Memory B cell (primary cell): ENCODE results near the gene LYRM4.

ENCODE experiments used
- ATAC-seq: fragments of 150-1000 bp; cut with Tn5 transposase; 2 replicates; pipeline ENCODE4 v1.10.0; 2021; ENCODE audit warnings: low read depth, mild to moderate bottlenecking, moderate library complexity
- DNase-seq, 2 donors: peaks; one replicate each; pipeline ENCODE4 v3.0.0; 2022; ENCODE audit warnings: low spot score in 2 of 2
- H3K27ac Mint-ChIP-seq: one replicate; pipeline ENCODE4 v1.8.0; 2022; ENCODE audit warnings: mild to moderate bottlenecking, moderate library complexity, mixed read lengths
- H3K27me3 Mint-ChIP-seq: one replicate; pipeline ENCODE4 v1.8.0; 2022; ENCODE audit warnings: mixed read lengths
- H3K36me3 Mint-ChIP-seq: one replicate; pipeline ENCODE4 v1.8.0; 2022; ENCODE audit warnings: mild to moderate bottlenecking, mixed read lengths
- H3K4me1 Mint-ChIP-seq: one replicate; pipeline ENCODE4 v1.8.0; 2022; ENCODE audit warnings: mixed read lengths
- H3K4me3 Mint-ChIP-seq: one replicate; pipeline ENCODE4 v1.8.0; 2022; ENCODE audit warnings: mild to moderate bottlenecking, moderate library complexity, mixed read lengths
- H3K9me3 Mint-ChIP-seq: one replicate; pipeline ENCODE4 v1.8.0; 2022; ENCODE audit warnings: mixed read lengths

Gene LYRM4

DNA sequence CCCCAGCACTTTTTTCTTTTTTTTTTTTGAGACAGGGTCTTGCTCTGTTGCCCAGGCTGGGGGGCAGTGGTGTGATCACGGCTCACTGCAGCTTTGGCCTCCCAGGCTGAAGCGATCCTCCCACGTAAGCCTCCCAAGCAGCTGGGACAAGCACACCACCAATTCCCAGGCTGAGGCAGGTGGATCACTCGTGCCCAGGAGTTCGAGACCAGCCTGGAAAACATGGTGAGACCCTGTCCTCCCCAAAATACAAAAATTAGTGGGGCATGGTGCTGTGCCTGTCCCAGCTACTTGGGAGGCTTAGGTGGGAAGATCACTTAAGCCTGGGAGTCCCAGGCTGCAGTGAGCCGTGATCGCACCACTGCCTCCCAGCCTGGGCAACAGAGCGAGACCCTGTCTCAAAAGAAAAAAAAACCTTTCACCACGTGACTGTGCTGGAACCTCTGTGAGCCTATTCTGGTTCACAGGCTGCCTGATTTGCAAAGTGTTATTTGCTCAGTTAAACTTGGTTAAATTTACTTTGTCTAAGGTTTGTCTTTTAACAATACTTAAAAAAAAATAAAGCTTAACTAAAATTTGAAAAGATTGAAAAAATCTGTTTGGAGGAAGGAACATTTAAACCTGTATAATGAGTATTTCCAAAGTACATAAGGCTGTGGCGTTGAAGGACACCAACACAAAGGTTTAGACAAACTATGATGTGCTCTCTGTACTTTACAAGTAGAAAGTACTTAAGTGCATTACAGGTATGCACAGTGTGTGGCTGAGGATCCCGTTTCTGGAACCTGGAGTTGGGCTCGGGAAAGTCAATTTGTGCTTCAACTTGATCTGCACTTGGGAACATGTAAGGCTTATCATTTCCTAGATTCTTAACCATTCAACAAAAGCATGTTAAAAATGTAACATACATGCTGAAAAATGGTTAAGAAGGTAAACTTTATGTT is 120.7 kb downstream of the LYRM4 start:
- ATAC-seq (peak; percentile 74), DNase-seq (no peak)
- no peaks in the 10 kb centered on the region for H3K36me3 Mint-ChIP-seq
- H3K27me3 Mint-ChIP-seq, result no peaks in the 10 kb centered on the region
- peak overlapping the region; percentile 81 for H3K27ac Mint-ChIP-seq
- no peaks in the 10 kb centered on the region for H3K9me3 Mint-ChIP-seq
- peaks cover 12% of the 10 kb centered on the region for H3K4me1 Mint-ChIP-seq
- H3K4me3 Mint-ChIP-seq, result peak overlapping the region; percentile 82

GRCh38 chr6:5138995-5139827 is 121.5 kb downstream of the LYRM4 start:
- Mint-ChIP-seq H3K36me3 (no peaks in the 10 kb centered on the region), H3K27me3 (no peaks in the 10 kb centered on the region), H3K4me3 (no peak overlapping the region), H3K4me1 (peaks cover 12% of the 10 kb centered on the region), H3K9me3 (no peaks in the 10 kb centered on the region), H3K27ac (peak overlapping the region; percentile 15)
- ATAC-seq, result no peak
- no peak for DNase-seq

DNA sequence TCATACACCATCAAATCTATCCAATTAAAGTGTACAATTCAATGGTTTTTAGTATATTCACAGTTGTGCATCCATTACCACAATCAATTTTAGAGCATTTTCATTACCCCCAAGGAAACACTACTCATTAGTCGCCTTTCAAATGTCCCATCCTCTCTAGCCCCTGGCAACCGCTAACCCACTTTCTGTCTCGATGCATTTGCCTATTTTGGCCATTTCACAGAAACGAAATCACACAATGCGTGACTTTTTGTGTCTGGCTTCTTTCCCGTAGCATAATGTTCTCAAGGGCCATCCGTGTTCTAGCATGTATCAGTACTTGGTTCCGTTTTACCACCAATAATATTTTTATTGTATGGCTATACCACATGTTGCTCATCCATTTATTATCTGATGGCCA is 123.9 kb downstream of the LYRM4 start:
- Mint-ChIP-seq H3K9me3 (no peaks in the 10 kb centered on the region), H3K4me3 (no peak overlapping the region), H3K36me3 (no peaks in the 10 kb centered on the region), H3K27me3 (no peaks in the 10 kb centered on the region), H3K4me1 (peaks cover 21% of the 10 kb centered on the region), H3K27ac (no peak overlapping the region)
- DNase-seq (no peak), ATAC-seq (no peak)

- H3K36me3 Mint-ChIP-seq, result no peaks in the 10 kb centered on the region
- H3K4me1 Mint-ChIP-seq, result peaks cover 16% of the 10 kb centered on the region
- no peaks in the 10 kb centered on the region for H3K27me3 Mint-ChIP-seq
- no peak overlapping the region for H3K4me3 Mint-ChIP-seq
- peak; percentile 45 for ATAC-seq
- peak in 1 of 2 donors; percentile 42 for DNase-seq
- no peaks in the 10 kb centered on the region for H3K9me3 Mint-ChIP-seq
- no peak overlapping the region for H3K27ac Mint-ChIP-seq
Observed at GRCh38 chr6:5135788-5136376, 124.9 kb downstream of the LYRM4 start.

DNA sequence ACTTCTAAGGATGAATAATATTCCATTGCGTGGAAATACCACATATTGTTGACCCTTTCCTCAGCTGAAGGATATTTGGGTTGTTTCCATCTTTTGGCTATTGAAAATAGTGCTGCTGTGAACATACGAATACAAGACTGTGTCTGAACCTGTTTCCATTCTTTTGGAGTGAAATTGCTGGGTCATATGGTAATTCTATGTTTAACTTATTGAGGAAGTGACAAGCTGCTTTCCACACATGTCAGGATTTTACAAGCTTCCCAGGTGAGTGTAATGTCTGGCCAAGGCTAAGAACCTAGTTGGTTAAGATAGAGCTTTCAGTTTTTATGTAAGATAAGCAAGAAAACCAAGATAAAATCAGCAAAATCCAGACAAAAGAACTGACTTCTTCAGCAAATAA is 126.8 kb downstream of the LYRM4 start:
- Mint-ChIP-seq H3K27ac (no peak overlapping the region), H3K36me3 (peaks cover 2% of the 10 kb centered on the region), H3K4me3 (no peak overlapping the region), H3K9me3 (no peaks in the 10 kb centered on the region), H3K27me3 (no peaks in the 10 kb centered on the region), H3K4me1 (peaks cover 16% of the 10 kb centered on the region)
- ATAC-seq (no peak), DNase-seq (no peak)

- DNase-seq (peak; percentile 31 to 35), ATAC-seq (peak; percentile 94)
- Mint-ChIP-seq H3K27ac (peak overlapping the region; percentile 77), H3K36me3 (peaks cover 2% of the 10 kb centered on the region), H3K4me1 (peaks cover 22% of the 10 kb centered on the region), H3K4me3 (peak overlapping the region; percentile 79), H3K9me3 (no peaks in the 10 kb centered on the region), H3K27me3 (no peaks in the 10 kb centered on the region)
Observed at GRCh38 chr6:5132731-5133130, 128.0 kb downstream of the LYRM4 start.

- no peaks in the 10 kb centered on the region for H3K9me3 Mint-ChIP-seq
- peak overlapping the region; percentile 64 for H3K27ac Mint-ChIP-seq
- DNase-seq (no peak), ATAC-seq (no peak)
- H3K27me3 Mint-ChIP-seq, result no peaks in the 10 kb centered on the region
- peaks cover 18% of the 10 kb centered on the region for H3K4me1 Mint-ChIP-seq
- no peak overlapping the region for H3K4me3 Mint-ChIP-seq
- peaks cover 2% of the 10 kb centered on the region for H3K36me3 Mint-ChIP-seq
Observed at GRCh38 chr6:5130135-5130866, 130.4 kb downstream of the LYRM4 start.

GRCh38 chr6:5128351-5128750 is 132.4 kb downstream of the LYRM4 start:
- H3K36me3 Mint-ChIP-seq, result peaks cover 2% of the 10 kb centered on the region
- peaks cover 13% of the 10 kb centered on the region for H3K4me1 Mint-ChIP-seq
- no peaks in the 10 kb centered on the region for H3K9me3 Mint-ChIP-seq
- peak overlapping the region; percentile 21 for H3K27ac Mint-ChIP-seq
- H3K27me3 Mint-ChIP-seq, result no peaks in the 10 kb centered on the region
- no peak for DNase-seq
- H3K4me3 Mint-ChIP-seq, result no peak overlapping the region
- ATAC-seq, result no peak

GRCh38 chr6:5127106-5127687 is 133.6 kb downstream of the LYRM4 start:
- Mint-ChIP-seq H3K4me1 (peaks cover 9% of the 10 kb centered on the region), H3K27me3 (no peaks in the 10 kb centered on the region), H3K4me3 (no peak overlapping the region), H3K27ac (no peak overlapping the region), H3K36me3 (peaks cover 4% of the 10 kb centered on the region), H3K9me3 (no peaks in the 10 kb centered on the region)
- no peak for DNase-seq
- no peak for ATAC-seq

DNA sequence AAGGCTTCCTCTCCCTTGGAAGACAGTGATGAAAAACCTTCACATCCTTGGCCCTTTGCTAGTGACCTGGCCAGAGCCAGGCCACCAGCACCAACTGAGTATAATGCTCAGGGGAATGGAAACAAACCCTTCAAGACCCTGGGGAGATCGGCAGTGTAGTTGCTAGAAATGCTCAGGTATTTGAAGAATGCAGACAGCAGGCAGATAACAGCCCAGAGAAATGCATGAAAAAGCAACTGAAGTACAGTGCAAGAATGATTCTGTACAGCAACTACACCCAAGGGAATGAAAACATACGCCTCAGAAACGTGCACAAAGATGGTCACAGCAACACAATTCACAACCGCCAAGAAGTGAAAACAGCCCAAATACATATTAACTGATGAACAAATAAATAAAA is 134.5 kb downstream of the LYRM4 start:
- Mint-ChIP-seq H3K4me1 (peaks cover 9% of the 10 kb centered on the region), H3K4me3 (no peak overlapping the region), H3K27ac (no peak overlapping the region), H3K9me3 (no peaks in the 10 kb centered on the region), H3K36me3 (peaks cover 4% of the 10 kb centered on the region), H3K27me3 (no peaks in the 10 kb centered on the region)
- no peak for DNase-seq
- no peak for ATAC-seq

DNA sequence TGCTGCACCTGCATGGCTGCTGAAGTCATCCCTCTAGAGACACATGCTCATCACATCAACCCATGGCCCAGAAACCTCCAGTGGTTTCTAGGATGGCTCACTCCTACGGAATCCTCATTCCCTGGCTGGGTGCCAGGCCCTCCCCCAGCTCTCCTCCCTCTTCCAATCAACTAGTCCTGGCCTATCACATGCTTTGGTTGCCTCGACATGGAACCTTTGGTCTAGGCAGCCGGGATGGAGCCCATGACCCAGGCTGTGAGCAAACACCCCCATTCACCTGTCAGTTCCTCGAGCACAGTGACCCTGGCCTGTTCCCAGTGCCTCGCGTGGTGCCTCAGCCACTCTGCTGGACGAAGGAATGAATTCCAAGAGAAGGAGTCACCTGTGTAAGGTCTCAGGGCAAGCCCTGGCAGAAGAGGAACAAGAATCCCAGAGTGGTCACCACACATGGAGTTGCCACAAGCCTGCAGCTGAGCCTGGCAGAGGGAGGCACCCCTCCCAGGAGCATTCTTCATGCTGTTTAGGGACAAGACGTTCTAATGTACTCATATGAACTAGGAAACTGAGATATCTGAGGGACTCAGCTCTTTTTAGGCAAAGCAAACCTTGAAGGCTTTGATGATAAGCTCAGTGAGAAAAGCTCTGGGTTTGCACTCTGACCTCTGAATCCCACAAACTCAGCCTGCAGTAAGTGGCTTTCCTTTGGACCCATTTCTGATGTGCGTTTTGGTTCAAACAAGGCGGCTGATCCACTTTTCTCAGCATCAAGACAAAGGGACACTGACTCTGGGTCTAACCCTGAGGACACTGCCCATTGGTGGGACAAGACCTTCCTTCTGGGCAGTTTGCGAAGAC is 135.4 kb downstream of the LYRM4 start:
- Mint-ChIP-seq H3K4me1 (peaks cover 9% of the 10 kb centered on the region), H3K27ac (no peak overlapping the region), H3K27me3 (no peaks in the 10 kb centered on the region), H3K4me3 (no peak overlapping the region), H3K9me3 (no peaks in the 10 kb centered on the region), H3K36me3 (peaks cover 4% of the 10 kb centered on the region)
- DNase-seq, result no peak
- ATAC-seq, result no peak

DNA sequence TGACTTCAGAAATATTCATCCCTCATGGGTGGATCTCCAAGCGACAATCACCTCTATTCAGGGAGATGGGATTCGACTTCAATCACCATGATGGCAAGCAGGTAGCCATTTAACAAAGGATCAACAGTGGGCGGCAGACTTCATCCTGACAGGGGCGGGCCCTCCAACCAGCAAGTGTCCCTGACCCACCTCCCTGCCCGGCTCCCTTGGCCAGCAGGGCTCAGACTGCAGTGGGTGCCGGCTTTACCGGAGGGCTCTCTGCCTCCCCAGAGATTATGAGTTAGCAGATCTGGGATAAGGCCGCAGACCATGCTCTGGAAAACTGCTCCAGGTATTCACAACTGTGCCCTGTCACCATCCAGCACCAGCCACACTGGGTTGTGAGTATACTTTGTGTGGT is 136.2 kb downstream of the LYRM4 start:
- Mint-ChIP-seq H3K9me3 (no peaks in the 10 kb centered on the region), H3K36me3 (peaks cover 2% of the 10 kb centered on the region), H3K4me1 (peaks cover 7% of the 10 kb centered on the region), H3K27ac (no peak overlapping the region), H3K4me3 (no peak overlapping the region), H3K27me3 (no peaks in the 10 kb centered on the region)
- DNase-seq, result no peak
- no peak for ATAC-seq
